Measurements from ENCODE around the gene GSX1.

- TF ChIP-seq POLR2A (IDR thresholded peaks at IDR 0.05; ENCODE audit: low read depth) (no peak), CTCF (IDR thresholded peaks at IDR 0.05) (no peak), POLR2AphosphoS5 (IDR thresholded peaks at IDR 0.05) (no peak)
Observed at GRCh38 chr13:27824121-27824520, 31.8 kb downstream of the GSX1 start.

All from esophagus muscularis mucosa (tissue), 3 donors.